Activated naive CD4-positive, alpha-beta T cell treated with anti-CD3 and anti-CD28 coated beads for 36 hours (primary cell): ENCODE results near the gene JMY. TPM values are rescaled to one million over a fixed set of nuclear protein-coding genes. Genes with fewer than 3 reads are reported as not detected.
"Not testable (repeated sequence)": the region's sequence is repeated elsewhere in the genome, so short reads cannot be mapped to it uniquely, and the experiment has no call there.

ENCODE experiments used
- CTCF ChIA-PET: fragments of 350-600 bp; sonication (Branson Sonifier 250); formaldehyde crosslinking; loops from one replicate; lab custom pipeline; 2021; ENCODE audit warnings: antibody characterized with exemption; lab: Charles Lee
- DNase-seq: peaks from one replicate; pipeline ENCODE4 v3.0.0-alpha.2; 2020
- H3K27ac Mint-ChIP-seq: one replicate; pipeline ENCODE4 v1.8.0; 2021; ENCODE audit warnings: mild to moderate bottlenecking, mixed read lengths
- H3K27me3 Mint-ChIP-seq: one replicate; pipeline ENCODE4 v1.8.0; 2021; ENCODE audit warnings: low read depth, mixed read lengths
- H3K36me3 Mint-ChIP-seq: one replicate; pipeline ENCODE4 v1.8.0; 2021; ENCODE audit warnings: low read depth, mixed read lengths
- H3K4me1 Mint-ChIP-seq: one replicate; pipeline ENCODE4 v1.8.0; 2021; ENCODE audit warnings: low read depth, mixed read lengths
- H3K4me3 Mint-ChIP-seq: one replicate; pipeline ENCODE4 v1.8.0; 2021; ENCODE audit warnings: mild to moderate bottlenecking, moderate library complexity, mixed read lengths
- H3K9me3 Mint-ChIP-seq: one replicate; pipeline ENCODE4 v1.8.0; 2021; ENCODE audit warnings: mixed read lengths
- intact Hi-C: fragments of 100-400 bp; cut with micrococcal nuclease; formaldehyde crosslinking; loops from one replicate; pipeline ENCODE4 v1.15.1; 2023
- total RNA-seq, 2 experiments: library from RNA; stranded (reverse); gene quantifications; one replicate each; pipeline ENCODE4 v1.2.3, GENCODE V29; 2021

JMY gene
- total RNA-seq, 2 experiments from 2014 or later = 11.8 to 12.1 TPM

GRCh38 chr5:79240561-79240960 is 4.6 kb downstream of the JMY start:
- CTCF ChIA-PET = interaction anchor here (0.7 kb wide), 1 partner anchor 51 kb away, joined by 3 read pairs; no protein-coding TSS in a partner anchor
- Mint-ChIP-seq H3K27ac (no peak overlapping the region), H3K36me3 (peaks cover 5% of the 10 kb centered on the region), H3K9me3 (no peaks in the 10 kb centered on the region), H3K4me3 (peak overlapping the region; percentile 45), H3K4me1 (peaks cover 57% of the 10 kb centered on the region), H3K27me3 (no peaks in the 10 kb centered on the region)
- no peak for DNase-seq
- intact Hi-C loops = no loop called here

- no peaks in the 10 kb centered on the region for H3K27me3 Mint-ChIP-seq
- CTCF ChIA-PET = no interaction called here
- H3K4me1 Mint-ChIP-seq = peaks cover 65% of the 10 kb centered on the region
- peaks cover 3% of the 10 kb centered on the region for H3K36me3 Mint-ChIP-seq
- no peak overlapping the region for H3K4me3 Mint-ChIP-seq
- no peak overlapping the region for H3K27ac Mint-ChIP-seq
- DNase-seq = no peak
- no peaks in the 10 kb centered on the region for H3K9me3 Mint-ChIP-seq
- intact Hi-C loops = no loop called here
Measured at GRCh38 chr5:79241535-79241979, 5.6 kb downstream of the JMY start.

GRCh38 chr5:79242242-79243039 is 6.5 kb downstream of the JMY start:
- H3K4me1 Mint-ChIP-seq = peaks cover 67% of the 10 kb centered on the region
- H3K9me3 Mint-ChIP-seq = no peaks in the 10 kb centered on the region
- no peak overlapping the region for H3K27ac Mint-ChIP-seq
- CTCF ChIA-PET = interaction anchor here (0.6 kb wide), 1 partner anchor 17 kb away, joined by 3 read pairs; no protein-coding TSS in a partner anchor
- DNase-seq = no peak
- H3K36me3 Mint-ChIP-seq = peaks cover 3% of the 10 kb centered on the region
- no peaks in the 10 kb centered on the region for H3K27me3 Mint-ChIP-seq
- peak overlapping the region; percentile 27 for H3K4me3 Mint-ChIP-seq
- intact Hi-C loops = loop anchor here (1.0 kb wide), 1 partner anchor 109 kb away; no protein-coding TSS in a partner anchor

GRCh38 chr5:79243224-79243623 is 7.3 kb downstream of the JMY start:
- Mint-ChIP-seq H3K4me1 (peaks cover 65% of the 10 kb centered on the region), H3K27me3 (no peaks in the 10 kb centered on the region), H3K9me3 (no peaks in the 10 kb centered on the region), H3K27ac (no peak overlapping the region), H3K4me3 (no peak overlapping the region), H3K36me3 (no peaks in the 10 kb centered on the region)
- intact Hi-C loops = loop anchor here (1.0 kb wide), 1 partner anchor 110 kb away; no protein-coding TSS in a partner anchor
- CTCF ChIA-PET = interaction anchor here (0.6 kb wide), 1 partner anchor 18 kb away, joined by 3 read pairs; no protein-coding TSS in a partner anchor
- no peak for DNase-seq

GRCh38 chr5:79254067-79254466 is 18.1 kb downstream of the JMY start:
- H3K4me3 Mint-ChIP-seq, H3K27ac Mint-ChIP-seq, H3K27me3 Mint-ChIP-seq, H3K9me3 Mint-ChIP-seq, DNase-seq, intact Hi-C loops: not testable (repeated sequence)
- CTCF ChIA-PET = interaction anchor here (0.6 kb wide), 1 partner anchor 64 kb away, joined by 3 read pairs; no protein-coding TSS in a partner anchor
- peaks cover 17% of the 10 kb centered on the region for H3K36me3 Mint-ChIP-seq
- H3K4me1 Mint-ChIP-seq = peaks cover 46% of the 10 kb centered on the region

GRCh38 chr5:79255786-79256557 is 20.0 kb downstream of the JMY start:
- Mint-ChIP-seq H3K27me3 (no peaks in the 10 kb centered on the region), H3K4me1 (peaks cover 38% of the 10 kb centered on the region), H3K4me3 (no peak overlapping the region), H3K36me3 (peaks cover 15% of the 10 kb centered on the region), H3K27ac (no peak overlapping the region), H3K9me3 (no peaks in the 10 kb centered on the region)
- CTCF ChIA-PET = interaction anchor here (0.6 to 1.6 kb wide), 3 partner anchors 123 to 575 kb away, joined by 3 to 5 read pairs (median 3); no protein-coding TSS in a partner anchor
- DNase-seq = peak; percentile 52
- intact Hi-C loops = no loop called here

GRCh38 chr5:79256563-79256962 is 20.6 kb downstream of the JMY start:
- no peak for DNase-seq
- CTCF ChIA-PET = interaction anchor here (0.9 kb wide), 1 partner anchor 208 kb away, joined by 3 read pairs; no protein-coding TSS in a partner anchor
- Mint-ChIP-seq H3K4me1 (peaks cover 42% of the 10 kb centered on the region), H3K36me3 (peaks cover 15% of the 10 kb centered on the region), H3K4me3 (no peak overlapping the region), H3K9me3 (no peaks in the 10 kb centered on the region), H3K27me3 (no peaks in the 10 kb centered on the region), H3K27ac (no peak overlapping the region)
- intact Hi-C loops = no loop called here

GRCh38 chr5:79257314-79257713 is 21.4 kb downstream of the JMY start:
- peaks cover 12% of the 10 kb centered on the region for H3K36me3 Mint-ChIP-seq
- no peak overlapping the region for H3K27ac Mint-ChIP-seq
- intact Hi-C loops = no loop called here
- peaks cover 48% of the 10 kb centered on the region for H3K4me1 Mint-ChIP-seq
- H3K4me3 Mint-ChIP-seq = no peak overlapping the region
- H3K27me3 Mint-ChIP-seq = no peaks in the 10 kb centered on the region
- no peak for DNase-seq
- CTCF ChIA-PET = no interaction called here
- H3K9me3 Mint-ChIP-seq = no peaks in the 10 kb centered on the region

GRCh38 chr5:79258801-79259200 is 22.9 kb downstream of the JMY start:
- peaks cover 7% of the 10 kb centered on the region for H3K36me3 Mint-ChIP-seq
- H3K4me3 Mint-ChIP-seq = no peak overlapping the region
- H3K4me1 Mint-ChIP-seq = peaks cover 53% of the 10 kb centered on the region
- H3K27me3 Mint-ChIP-seq = no peaks in the 10 kb centered on the region
- DNase-seq = no peak
- no peak overlapping the region for H3K27ac Mint-ChIP-seq
- H3K9me3 Mint-ChIP-seq = no peaks in the 10 kb centered on the region
- intact Hi-C loops = no loop called here
- CTCF ChIA-PET = interaction anchor here (0.8 to 1.1 kb wide), 2 partner anchors 9 kb away, joined by 3 read pairs; no protein-coding TSS in a partner anchor

GRCh38 chr5:79259383-79259782 is 23.5 kb downstream of the JMY start:
- DNase-seq = no peak
- H3K36me3 Mint-ChIP-seq = peaks cover 7% of the 10 kb centered on the region
- intact Hi-C loops = no loop called here
- no peak overlapping the region for H3K27ac Mint-ChIP-seq
- H3K27me3 Mint-ChIP-seq = no peaks in the 10 kb centered on the region
- no peak overlapping the region for H3K4me3 Mint-ChIP-seq
- CTCF ChIA-PET = interaction anchor here (0.8 kb wide), 1 partner anchor 10 kb away, joined by 3 read pairs; no protein-coding TSS in a partner anchor
- no peaks in the 10 kb centered on the region for H3K9me3 Mint-ChIP-seq
- H3K4me1 Mint-ChIP-seq = peaks cover 49% of the 10 kb centered on the region

- CTCF ChIA-PET = no interaction called here
- peaks cover 6% of the 10 kb centered on the region for H3K36me3 Mint-ChIP-seq
- intact Hi-C loops = no loop called here
- H3K9me3 Mint-ChIP-seq = no peaks in the 10 kb centered on the region
- no peak overlapping the region for H3K27ac Mint-ChIP-seq
- DNase-seq = no peak
- H3K4me3 Mint-ChIP-seq = no peak overlapping the region
- peaks cover 44% of the 10 kb centered on the region for H3K4me1 Mint-ChIP-seq
- H3K27me3 Mint-ChIP-seq = no peaks in the 10 kb centered on the region
Measured at GRCh38 chr5:79259810-79260209, 23.9 kb downstream of the JMY start.

GRCh38 chr5:79261897-79262296 is 26.0 kb downstream of the JMY start:
- no peak for DNase-seq
- peaks cover 3% of the 10 kb centered on the region for H3K36me3 Mint-ChIP-seq
- no peaks in the 10 kb centered on the region for H3K27me3 Mint-ChIP-seq
- peaks cover 33% of the 10 kb centered on the region for H3K4me1 Mint-ChIP-seq
- intact Hi-C loops = loop anchor here (1.0 kb wide), 1 partner anchor 27 kb away; no protein-coding TSS in a partner anchor
- H3K9me3 Mint-ChIP-seq = no peaks in the 10 kb centered on the region
- no peak overlapping the region for H3K27ac Mint-ChIP-seq
- CTCF ChIA-PET = interaction anchor here (1.0 kb wide), 1 partner anchor 12 kb away, joined by 3 read pairs; no protein-coding TSS in a partner anchor
- no peak overlapping the region for H3K4me3 Mint-ChIP-seq
